HepG2 (cell line): ENCODE measurements around the gene EFS. TPM values are rescaled to one million over a fixed set of nuclear protein-coding genes. Genes with fewer than 3 reads are reported as not detected.
A peak's percentile ranks its signal among the peaks of the same experiment; 100 is the strongest.

Experiments used
- DBP ChIP-seq: sonication (generic); formaldehyde crosslinking; IDR thresholded peaks from 2 replicates; pipeline ENCODE4 v1.4.0; 2020; ENCODE audit warnings: missing genetic modification reagents; ENCODE audit errors: not compliant biosample characterization
- GMEB2 ChIP-seq: IDR thresholded peaks from 2 replicates; pipeline ENCODE4 v1.6.1; 2016; ENCODE audit warnings: missing biosample characterization, missing genetic modification reagents, low read depth
- HOXA3 ChIP-seq: sonication (generic); formaldehyde crosslinking; IDR thresholded peaks from 2 replicates; pipeline ENCODE4 v1.5.0; 2020; ENCODE audit warnings: missing genetic modification reagents
- ISX ChIP-seq: sonication (generic); formaldehyde crosslinking; conservative IDR thresholded peaks from 2 replicates; pipeline ENCODE4 v1.5.0; 2020; ENCODE audit warnings: missing genetic modification reagents
- JDP2 ChIP-seq: sonication (generic); formaldehyde crosslinking; IDR thresholded peaks from 2 replicates; pipeline ENCODE4 v1.8.1; 2022; ENCODE audit warnings: missing genetic modification reagents, borderline replicate concordance
- KDM2A ChIP-seq: sonication (generic); formaldehyde crosslinking; IDR thresholded peaks from 2 replicates; pipeline ENCODE4 v1.4.0; 2020; ENCODE audit warnings: low read depth, missing genetic modification reagents, borderline replicate concordance
- PRMT3 ChIP-seq: sonication (generic); formaldehyde crosslinking; IDR thresholded peaks from 2 replicates; pipeline ENCODE4 v1.8.1; 2022; ENCODE audit warnings: low read depth, mild to moderate bottlenecking, moderate library complexity, missing genetic modification reagents, borderline replicate concordance
- RARA ChIP-seq: IDR thresholded peaks from 2 replicates; pipeline ENCODE4 v1.6.1; 2016; ENCODE audit warnings: missing genetic modification reagents, missing compliant biosample characterization
- REST ChIP-seq, 2 experiments: IDR thresholded peaks; 2 replicates each; pipeline ENCODE4 v1.6.1; 2011 to 2012; ENCODE audit warnings: low read length in 2 of 2, borderline replicate concordance in 1 of 2, low read depth in 1 of 2, mild to moderate bottlenecking in 1 of 2, moderate library complexity in 1 of 2
- SOX13 ChIP-seq, 3 experiments: fragments of 450-650 bp in 1 of 3; sonication (generic) in 1 of 3; formaldehyde crosslinking in 1 of 3; IDR thresholded peaks in 2 of 3; conservative IDR thresholded peaks in 1 of 3; 2 replicates each; pipeline versions ENCODE4 v1.5.0 to v1.6.1; 2016 to 2020; ENCODE audit warnings: antibody characterized with exemption in 1 of 3, mild to moderate bottlenecking in 1 of 3, missing compliant biosample characterization in 1 of 3, missing genetic modification reagents in 1 of 3, moderate library complexity in 1 of 3
- TRIM24 ChIP-seq: sonication (generic); formaldehyde crosslinking; IDR thresholded peaks from 2 replicates; pipeline ENCODE4 v1.8.0; 2022; ENCODE audit warnings: mild to moderate bottlenecking, missing genetic modification reagents
- ZFP37 ChIP-seq: sonication (generic); formaldehyde crosslinking; IDR thresholded peaks from 2 replicates; pipeline ENCODE4 v1.4.0; 2020; ENCODE audit warnings: missing genetic modification reagents, borderline replicate concordance
- ZFP41 ChIP-seq: sonication (generic); formaldehyde crosslinking; IDR thresholded peaks from 2 replicates; pipeline ENCODE4 v1.4.0; 2020; ENCODE audit warnings: mild to moderate bottlenecking, missing genetic modification reagents, borderline replicate concordance
- ZNF18 ChIP-seq: sonication (generic); formaldehyde crosslinking; IDR thresholded peaks from 2 replicates; pipeline ENCODE4 v1.8.0; 2022; ENCODE audit warnings: mild to moderate bottlenecking, missing genetic modification reagents; ENCODE audit not compliant: insufficient replicate concordance
- ZNF501 ChIP-seq: sonication (generic); formaldehyde crosslinking; IDR thresholded peaks from 2 replicates; pipeline ENCODE4 v1.5.1; 2020; ENCODE audit warnings: mild to moderate bottlenecking, moderate library complexity, missing genetic modification reagents
- ZNF629 ChIP-seq: sonication (generic); formaldehyde crosslinking; conservative IDR thresholded peaks from 2 replicates; pipeline ENCODE4 v1.5.0; 2020; ENCODE audit warnings: missing genetic modification reagents
- ZSCAN5A ChIP-seq: sonication (generic); formaldehyde crosslinking; IDR thresholded peaks from 2 replicates; pipeline ENCODE4 v1.8.0; 2022; ENCODE audit warnings: mild to moderate bottlenecking, missing genetic modification reagents, borderline replicate concordance
- ZSCAN9 ChIP-seq: IDR thresholded peaks from 2 replicates; pipeline ENCODE4 v1.6.1; 2016; ENCODE audit warnings: borderline replicate concordance
- polyA plus RNA-seq, 8 experiments: library from polyadenylated mRNA; depleted of rRNA in 3 of 8; stranded (reverse) in 7 of 8; unstranded in 1 of 8; fragments of >200 nt; fragmentation: Illumina TruSeq in 4 of 8; extraction: Trizol in 4 of 8; gene quantifications; 2 replicates each; pipeline versions ENCODE4 v1.2.1 to v1.2.3, GENCODE V29; 2011 to 2016; ENCODE audit warnings: low read depth in 4 of 8, missing spikeins in 1 of 8, mixed read lengths in 1 of 8; ENCODE audit not compliant: insufficient read depth in 1 of 8
- total RNA-seq, 5 experiments: library from RNA; depleted of rRNA; stranded (reverse); fragments of >200 nt; fragmentation: Illumina TruSeq; extraction: Trizol; gene quantifications; 2 replicates each; pipeline ENCODE4 v1.2.3, GENCODE V29; 2016; ENCODE audit warnings: low read depth in 1 of 5

Gene EFS
- total and polyA plus RNA-seq, 2 of the 13 experiments (the other 11 are each of a cell fraction or from before 2014, with no cell fraction given): not detected

GRCh38 chr14:23306412-23307145, 58.4 kb downstream of the EFS start, which contains the start of gene BCL2L2 (continued):
- peak; percentile 92; the same call in 1 of the 2 replicates for TF ChIP-seq ZSCAN5A (CRISPR knock-in tag)
- peak; percentile 96 for TF ChIP-seq HOXA3 (CRISPR knock-in tag)
- TF ChIP-seq GMEB2 (CRISPR knock-in tag): peak; percentile 69; the same call in 1 of the 2 replicates
- TF ChIP-seq ZSCAN9: peak; percentile 76; the same call in 1 of the 2 replicates
- TF ChIP-seq ZFP37 (CRISPR knock-in tag): peak; percentile 93
- TF ChIP-seq JDP2: no peak
- no peak for TF ChIP-seq ZNF501
- TF ChIP-seq RARA (CRISPR knock-in tag): peak; percentile 63
- TF ChIP-seq KDM2A (CRISPR knock-in tag): peak; percentile 91
- TF ChIP-seq SOX13 (IDR thresholded peaks at IDR 0.05): peak; percentile 77; the same call in 1 of the 2 replicates
- peak in 1 of 2 experiments; percentile 65; a peak in 3 of 4 replicates for TF ChIP-seq SOX13 (CRISPR knock-in tag; conservative IDR thresholded peaks at IDR 0.05 in 1 of 2, IDR thresholded peaks at IDR 0.05 in 1 of 2)
- no peak for TF ChIP-seq ZNF18 (CRISPR knock-in tag)
- peak in 1 of 2 experiments; percentile 70; a peak in 2 of 4 replicates for TF ChIP-seq REST (IDR thresholded peaks at IDR 0.05; ENCODE audit: borderline replicate concordance in 1 of 2, low read depth in 1 of 2, low read length in 2 of 2)
- no peak for TF ChIP-seq TRIM24
- TF ChIP-seq DBP (CRISPR knock-in tag): no peak
- no peak for TF ChIP-seq PRMT3 (CRISPR knock-in tag)
- TF ChIP-seq ISX: 0 out of 2 replicates have a peak, but pooled peaks have one; percentile 8
- TF ChIP-seq ZFP41 (CRISPR knock-in tag): peak; percentile 86
- TF ChIP-seq ZNF629: no peak
